Esophagus muscularis mucosa (tissue), 4 donors: ENCODE measurements around the gene RELCH.

Experiments used
- CTCF ChIP-seq, 3 experiments: fragments of 200-600 bp in 2 of 3; fragments of 450-650 bp in 1 of 3; sonication (generic) in 2 of 3; IDR thresholded peaks; one replicate each; pipeline ENCODE4 v1.5.1; 2017 to 2019; ENCODE audit warnings: antibody characterized with exemption in 3 of 3, mild to moderate bottlenecking in 2 of 3, moderate library complexity in 1 of 3
- EP300 ChIP-seq: sonication (generic); formaldehyde crosslinking; IDR thresholded peaks from one replicate; pipeline ENCODE4 v1.6.1; 2017; ENCODE audit warnings: antibody characterized with exemption
- POLR2A ChIP-seq: fragments of 450-650 bp; IDR thresholded peaks from one replicate; pipeline ENCODE4 v1.6.1; 2017; ENCODE audit warnings: antibody characterized with exemption, moderate library complexity, mild to moderate bottlenecking, low read depth

- TF ChIP-seq CTCF (IDR thresholded peaks at IDR 0.05) (no peak), POLR2A (no peak), EP300 (no peak)
Observed at GRCh38 chr18:62177271-62177670, 9.8 kb upstream of the RELCH start.
